ENCODE results near the gene TMEM18.

DNA sequence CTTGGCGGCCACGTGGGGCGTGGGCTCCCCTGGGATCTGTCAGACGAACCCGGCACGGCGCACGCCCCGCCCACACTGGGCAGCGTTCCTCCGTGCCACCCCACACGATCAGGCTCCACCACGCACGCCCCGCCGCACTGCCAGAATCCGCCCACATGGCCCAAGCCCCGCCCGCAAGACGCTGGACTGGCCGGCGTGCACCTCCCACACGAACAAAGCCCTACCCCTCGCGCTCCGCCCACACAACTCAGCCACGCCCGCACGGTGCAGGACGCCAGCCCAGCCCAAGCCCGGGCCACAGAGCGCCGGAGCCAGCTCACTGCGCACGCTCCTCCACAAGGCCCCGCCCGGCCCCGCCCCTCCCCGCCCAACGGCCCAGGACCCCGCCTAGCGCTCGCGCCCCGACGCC, 555 bp downstream of the TMEM18 start:
- TF ChIP-seq, protein P1, sequence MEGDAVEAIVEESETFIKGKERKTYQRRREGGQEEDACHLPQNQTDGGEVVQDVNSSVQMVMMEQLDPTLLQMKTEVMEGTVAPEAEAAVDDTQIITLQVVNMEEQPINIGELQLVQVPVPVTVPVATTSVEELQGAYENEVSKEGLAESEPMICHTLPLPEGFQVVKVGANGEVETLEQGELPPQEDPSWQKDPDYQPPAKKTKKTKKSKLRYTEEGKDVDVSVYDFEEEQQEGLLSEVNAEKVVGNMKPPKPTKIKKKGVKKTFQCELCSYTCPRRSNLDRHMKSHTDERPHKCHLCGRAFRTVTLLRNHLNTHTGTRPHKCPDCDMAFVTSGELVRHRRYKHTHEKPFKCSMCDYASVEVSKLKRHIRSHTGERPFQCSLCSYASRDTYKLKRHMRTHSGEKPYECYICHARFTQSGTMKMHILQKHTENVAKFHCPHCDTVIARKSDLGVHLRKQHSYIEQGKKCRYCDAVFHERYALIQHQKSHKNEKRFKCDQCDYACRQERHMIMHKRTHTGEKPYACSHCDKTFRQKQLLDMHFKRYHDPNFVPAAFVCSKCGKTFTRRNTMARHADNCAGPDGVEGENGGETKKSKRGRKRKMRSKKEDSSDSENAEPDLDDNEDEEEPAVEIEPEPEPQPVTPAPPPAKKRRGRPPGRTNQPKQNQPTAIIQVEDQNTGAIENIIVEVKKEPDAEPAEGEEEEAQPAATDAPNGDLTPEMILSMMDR (CRISPR knock-in tag; IDR thresholded peaks at IDR 0.05), result no peak; the same call in none of the 2 replicates
- TF ChIP-seq MAZ (IDR thresholded peaks at IDR 0.05; ENCODE audit: borderline replicate concordance, low read depth, low read length) (0 out of 2 replicates have a peak, but pooled peaks have one; percentile 5), MAZ (CRISPR knock-in tag; IDR thresholded peaks at IDR 0.05; ENCODE audit: low read depth) (peak; percentile 30; the same call in 1 of the 2 replicates), ZNF550 (CRISPR knock-in tag; IDR thresholded peaks at IDR 0.05; ENCODE audit: borderline replicate concordance) (no peak), ZFX (CRISPR knock-in tag; IDR thresholded peaks at IDR 0.05; ENCODE audit: low read depth) (no peak), TGIF2 (CRISPR knock-in tag; IDR thresholded peaks at IDR 0.05) (peak; percentile 99), TAF1 (CRISPR knock-in tag; IDR thresholded peaks at IDR 0.05) (no peak), HNRNPK (IDR thresholded peaks at IDR 0.05; ENCODE audit: low read depth, low read length, poor library complexity, severe bottlenecking) (peak; percentile 79), ZNF274 (CRISPR knock-in tag; IDR thresholded peaks at IDR 0.05) (no peak), BRD4 (CRISPR knock-in tag; IDR thresholded peaks at IDR 0.05) (0 out of 2 replicates have a peak, but pooled peaks have one; percentile 5), ZNF510 (CRISPR knock-in tag; IDR thresholded peaks at IDR 0.05; ENCODE audit: low read depth) (0 out of 2 replicates have a peak, but pooled peaks have one; percentile 20), KAT8 (CRISPR knock-in tag; IDR thresholded peaks at IDR 0.05) (no peak)
- TF ChIP-seq, protein P2, sequence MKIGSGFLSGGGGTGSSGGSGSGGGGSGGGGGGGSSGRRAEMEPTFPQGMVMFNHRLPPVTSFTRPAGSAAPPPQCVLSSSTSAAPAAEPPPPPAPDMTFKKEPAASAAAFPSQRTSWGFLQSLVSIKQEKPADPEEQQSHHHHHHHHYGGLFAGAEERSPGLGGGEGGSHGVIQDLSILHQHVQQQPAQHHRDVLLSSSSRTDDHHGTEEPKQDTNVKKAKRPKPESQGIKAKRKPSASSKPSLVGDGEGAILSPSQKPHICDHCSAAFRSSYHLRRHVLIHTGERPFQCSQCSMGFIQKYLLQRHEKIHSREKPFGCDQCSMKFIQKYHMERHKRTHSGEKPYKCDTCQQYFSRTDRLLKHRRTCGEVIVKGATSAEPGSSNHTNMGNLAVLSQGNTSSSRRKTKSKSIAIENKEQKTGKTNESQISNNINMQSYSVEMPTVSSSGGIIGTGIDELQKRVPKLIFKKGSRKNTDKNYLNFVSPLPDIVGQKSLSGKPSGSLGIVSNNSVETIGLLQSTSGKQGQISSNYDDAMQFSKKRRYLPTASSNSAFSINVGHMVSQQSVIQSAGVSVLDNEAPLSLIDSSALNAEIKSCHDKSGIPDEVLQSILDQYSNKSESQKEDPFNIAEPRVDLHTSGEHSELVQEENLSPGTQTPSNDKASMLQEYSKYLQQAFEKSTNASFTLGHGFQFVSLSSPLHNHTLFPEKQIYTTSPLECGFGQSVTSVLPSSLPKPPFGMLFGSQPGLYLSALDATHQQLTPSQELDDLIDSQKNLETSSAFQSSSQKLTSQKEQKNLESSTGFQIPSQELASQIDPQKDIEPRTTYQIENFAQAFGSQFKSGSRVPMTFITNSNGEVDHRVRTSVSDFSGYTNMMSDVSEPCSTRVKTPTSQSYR (CRISPR knock-in tag; IDR thresholded peaks at IDR 0.05; ENCODE audit: borderline replicate concordance), result no peak

All from HepG2 (cell line).